ENCODE data around the gene CAPNS1.
"Not testable (repeated sequence)": the region's sequence is repeated elsewhere in the genome, so short reads cannot be mapped to it uniquely, and the experiment has no call there.

Gene CAPNS1

GRCh38 chr19:36114721-36115452 lies 25.0 kb upstream of the CAPNS1 start, which contains the start of gene POLR2I:
Gene POLR2I (minus strand): TSS chr19:36114875. CDS start chr19:36114856, 19 bp downstream.
- DNase-seq = peak; percentile 99

GRCh38 chr19:36115453-36116343 lies 24.2 kb upstream of the CAPNS1 start, which contains the start of gene TBCB:
Gene TBCB (plus strand): TSS chr19:36115468. CDS start chr19:36115561, 93 bp downstream.
- DNase-seq = no peak

GRCh38 chr19:36116344-36116637 lies 23.6 kb upstream of the CAPNS1 start:
- DNase-seq = no peak

DNA sequence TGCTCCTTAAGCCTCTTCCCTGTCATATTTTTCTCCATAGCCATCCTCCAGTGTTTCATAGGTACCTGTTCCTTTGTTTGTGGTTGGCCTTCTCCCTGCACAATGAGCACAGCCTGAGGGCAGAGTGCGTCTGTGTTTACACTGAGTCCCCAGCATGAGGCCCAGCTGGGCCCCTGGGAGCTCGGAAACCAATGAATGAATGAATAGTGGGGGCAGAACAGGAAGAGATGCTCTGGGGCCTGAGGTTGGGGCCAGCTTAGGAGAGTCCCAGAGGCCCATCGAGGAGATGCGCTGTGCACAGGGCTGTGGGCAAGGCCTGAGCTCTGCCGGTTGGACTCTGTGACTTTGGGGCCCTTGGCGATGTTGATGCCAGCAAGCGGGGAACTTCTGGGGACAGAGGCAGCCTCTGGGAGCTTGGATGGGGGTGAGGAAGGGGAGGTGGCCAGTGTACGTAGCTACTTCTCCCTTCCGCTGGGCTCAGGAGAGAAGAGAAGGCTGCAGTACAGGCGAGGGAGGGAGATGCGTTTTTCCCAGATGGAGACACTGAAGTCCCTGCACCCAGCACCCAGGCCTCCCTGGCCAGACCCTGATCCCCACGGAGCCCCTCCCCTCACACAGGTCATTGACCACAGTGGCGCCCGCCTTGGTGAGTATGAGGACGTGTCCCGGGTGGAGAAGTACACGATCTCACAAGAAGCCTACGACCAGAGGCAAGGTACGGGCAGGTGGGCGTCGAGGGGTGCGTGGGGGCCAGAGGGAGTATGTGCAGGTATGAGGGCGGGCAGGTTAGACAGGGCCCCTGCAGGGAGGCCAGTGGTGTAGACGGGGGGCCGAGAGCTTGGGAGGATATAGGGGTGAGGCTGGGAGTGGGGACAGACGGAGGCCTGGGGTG lies 19.5 kb upstream of the CAPNS1 start:
- no peak for DNase-seq

GRCh38 chr19:36120984-36121358 lies 18.9 kb upstream of the CAPNS1 start:
- no peak for DNase-seq

DNA sequence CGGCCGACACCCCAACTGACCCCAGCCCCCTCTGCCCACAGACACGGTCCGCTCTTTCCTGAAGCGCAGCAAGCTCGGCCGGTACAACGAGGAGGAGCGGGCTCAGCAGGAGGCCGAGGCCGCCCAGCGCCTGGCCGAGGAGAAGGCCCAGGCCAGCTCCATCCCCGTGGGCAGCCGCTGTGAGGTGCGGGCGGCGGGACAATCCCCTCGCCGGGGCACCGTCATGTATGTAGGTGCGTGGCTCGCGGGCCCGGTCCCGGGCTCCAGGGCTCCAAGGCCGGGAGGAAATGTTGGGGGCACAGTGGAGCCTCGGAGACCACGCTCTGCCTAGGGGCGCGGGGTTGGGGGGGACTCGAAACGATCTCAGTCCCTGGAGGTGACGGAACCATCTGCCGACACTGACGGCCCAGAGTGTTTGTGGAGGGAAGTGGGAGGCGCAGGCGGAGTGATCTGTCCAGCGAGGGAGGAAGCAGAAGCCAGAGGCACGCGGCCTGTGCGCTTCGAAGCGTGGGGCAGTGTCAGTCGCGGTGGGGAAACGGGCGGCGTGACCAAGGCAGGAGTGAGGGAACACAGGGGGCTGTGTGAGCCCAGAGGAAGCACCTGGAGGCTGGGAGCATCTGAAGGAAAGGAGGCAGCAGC lies 18.3 kb upstream of the CAPNS1 start:
- no peak for DNase-seq

GRCh38 chr19:36125557-36125956 lies 14.3 kb upstream of the CAPNS1 start:
- DNase-seq = no peak

DNA sequence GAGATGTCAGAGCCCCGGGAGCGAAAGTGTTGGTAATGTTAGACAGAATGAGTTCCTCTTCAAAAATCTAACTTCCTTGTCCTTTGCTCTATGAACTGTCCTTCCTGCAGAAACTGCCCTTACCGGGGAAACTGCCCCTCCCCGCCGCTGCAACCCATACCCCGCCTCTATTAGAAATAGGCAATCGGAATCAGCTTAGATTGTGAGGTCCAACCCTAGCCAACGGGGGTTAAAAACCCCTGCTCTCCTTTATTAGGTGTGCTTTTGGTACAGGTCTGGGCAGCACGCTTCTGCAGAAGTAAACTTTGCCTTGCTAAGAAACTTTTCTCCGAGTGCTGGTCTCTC lies 11.5 kb upstream of the CAPNS1 start:
- no peak for DNase-seq

- not testable (repeated sequence) for DNase-seq
Measured at GRCh38 chr19:36131221-36131620, 8.6 kb upstream of the CAPNS1 start.

GRCh38 chr19:36134867-36135266 lies 5.0 kb upstream of the CAPNS1 start:
- not testable (repeated sequence) for DNase-seq

- DNase-seq = peak; percentile 82
Measured at GRCh38 chr19:36136964-36137686, 2.7 kb upstream of the CAPNS1 start.

DNA sequence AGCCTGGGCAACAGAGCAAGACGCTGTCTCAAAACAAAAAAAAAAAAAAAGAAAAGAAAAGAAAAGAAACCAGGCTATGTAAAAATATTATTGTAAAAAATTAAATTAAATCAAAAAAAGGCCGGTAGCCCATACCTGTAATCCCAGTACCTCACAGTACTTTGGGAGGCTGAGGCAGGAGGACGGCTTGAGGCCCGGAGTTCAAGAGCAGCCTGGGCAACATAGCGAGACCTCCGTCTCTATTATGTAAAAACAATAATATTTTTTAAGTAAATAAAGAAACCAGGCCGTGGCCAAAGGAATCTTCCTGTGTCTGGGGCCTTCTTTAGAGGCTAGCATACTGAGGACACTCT lies 770 bp upstream of the CAPNS1 start:
- DNase-seq = no peak

DNA sequence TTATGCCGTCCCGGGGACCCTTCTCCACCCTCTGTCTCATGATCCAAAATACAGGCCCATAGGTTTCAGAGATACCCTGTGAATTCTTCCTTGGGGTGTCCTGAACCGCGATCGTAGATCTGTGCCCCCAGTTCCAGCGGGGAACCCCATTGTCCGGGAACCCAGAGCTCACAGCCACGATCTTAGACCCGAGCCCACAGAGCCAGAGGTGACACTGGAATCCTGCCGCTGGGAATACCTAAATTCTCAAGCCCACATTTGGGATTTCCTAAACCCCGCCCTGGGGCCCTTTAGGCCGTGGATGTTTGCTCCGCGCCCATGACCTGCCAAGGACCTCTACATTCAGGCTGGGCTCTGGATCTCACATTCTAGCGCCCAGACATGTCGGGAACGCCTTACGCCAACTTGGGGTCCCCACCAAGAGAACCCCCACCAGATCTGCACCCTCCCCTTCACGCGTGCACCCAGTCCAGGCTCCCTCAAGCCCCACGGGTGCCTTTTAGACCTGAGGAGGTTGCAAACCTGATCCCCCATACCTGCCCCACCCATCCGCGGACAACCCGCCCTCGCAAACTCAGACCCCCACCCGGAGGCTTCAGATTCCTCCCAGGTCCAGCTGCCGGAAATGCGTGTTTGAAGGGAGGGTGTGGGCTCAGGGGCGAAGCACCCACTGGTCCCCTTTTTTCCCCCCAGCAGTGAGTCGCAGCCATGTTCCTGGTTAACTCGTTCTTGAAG lies 605 bp downstream of the CAPNS1 start:
- peak; percentile 76 for DNase-seq

GRCh38 chr19:36141039-36141927 lies 1.4 kb downstream of the CAPNS1 start:
- peak; percentile 76 for DNase-seq

- DNase-seq = no peak
Measured at GRCh38 chr19:36142046-36142445, 2.2 kb downstream of the CAPNS1 start.

DNA sequence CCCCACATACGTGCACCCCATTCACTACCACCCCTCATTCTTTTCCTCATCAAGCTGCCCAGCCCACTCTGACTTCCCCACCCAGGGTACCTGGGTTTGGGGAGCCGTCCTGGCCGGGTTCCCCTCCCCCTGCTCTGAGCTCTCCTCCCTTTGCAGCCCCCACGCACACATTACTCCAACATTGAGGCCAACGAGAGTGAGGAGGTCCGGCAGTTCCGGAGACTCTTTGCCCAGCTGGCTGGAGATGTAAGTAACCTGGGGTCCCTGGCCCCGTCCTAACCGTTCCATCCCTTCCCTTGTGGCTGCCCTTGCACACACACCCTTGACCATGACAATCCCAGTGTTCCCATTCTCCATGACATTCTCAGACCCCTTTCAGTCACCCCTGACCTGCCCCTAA lies 2.6 kb downstream of the CAPNS1 start:
- DNase-seq = no peak

- no peak for DNase-seq
Measured at GRCh38 chr19:36144624-36145023, 4.8 kb downstream of the CAPNS1 start.

GRCh38 chr19:36149673-36150406 lies 10.0 kb downstream of the CAPNS1 start:
- peak; percentile 16 for DNase-seq

GRCh38 chr19:36150586-36150985 lies 10.7 kb downstream of the CAPNS1 start:
- DNase-seq = no peak

Measured in NCI-H2029 (cell line).